NCI-H2107 treated with DMSO at 0.1 percent for 48 hours (cell line): ENCODE measurements around the gene ROR2.
"Not testable (repeated sequence)": the region's sequence is repeated elsewhere in the genome, so short reads cannot be mapped to it uniquely, and the experiment has no call there.

ENCODE experiments used
- DNase-seq: peaks from one replicate; lab custom pipeline; 2025; ENCODE audit not compliant: unreplicated experiment; lab: John Stamatoyannopoulos, UW

ROR2 gene

GRCh38 chr9:91924090-91924489 is 25.9 kb downstream of the ROR2 start:
- no peak for DNase-seq

- DNase-seq, result no peak
Observed at GRCh38 chr9:91923145-91923544, 26.9 kb downstream of the ROR2 start.

GRCh38 chr9:91921371-91921770 is 28.7 kb downstream of the ROR2 start:
- DNase-seq, result no peak

DNA sequence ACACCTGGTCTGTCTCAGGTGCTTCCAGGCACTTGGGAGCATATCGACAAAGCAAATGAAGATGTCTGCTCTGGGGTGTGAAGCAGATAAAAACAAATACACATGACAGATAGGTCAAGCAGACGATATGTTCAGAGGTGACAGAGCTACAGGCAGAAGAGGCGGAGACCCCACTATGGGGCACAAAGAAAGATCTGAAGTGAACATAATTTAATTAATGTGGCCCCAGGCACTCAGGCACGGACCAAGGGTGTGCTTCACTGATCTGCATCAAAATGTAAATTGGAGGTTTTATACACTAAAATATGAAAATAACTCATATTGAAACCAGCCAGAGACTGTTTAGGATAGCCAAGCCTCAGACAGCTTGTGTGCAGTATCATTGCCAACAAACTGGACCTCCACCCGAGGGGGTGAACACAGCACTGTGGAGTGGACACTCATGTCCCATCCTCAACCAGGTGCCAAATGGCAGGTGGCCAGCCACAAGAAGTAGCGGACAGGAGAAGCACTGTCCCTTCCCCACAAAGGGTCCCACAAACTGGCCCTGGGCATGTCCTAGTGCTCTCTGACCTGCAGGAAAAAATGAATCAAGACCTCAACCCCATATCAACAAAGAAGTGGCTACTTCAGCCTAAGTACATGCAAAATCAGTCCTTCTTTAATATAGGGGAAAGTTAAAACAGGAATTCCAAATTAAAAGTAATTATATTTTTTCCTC is 29.2 kb downstream of the ROR2 start:
- DNase-seq, result no peak

DNA sequence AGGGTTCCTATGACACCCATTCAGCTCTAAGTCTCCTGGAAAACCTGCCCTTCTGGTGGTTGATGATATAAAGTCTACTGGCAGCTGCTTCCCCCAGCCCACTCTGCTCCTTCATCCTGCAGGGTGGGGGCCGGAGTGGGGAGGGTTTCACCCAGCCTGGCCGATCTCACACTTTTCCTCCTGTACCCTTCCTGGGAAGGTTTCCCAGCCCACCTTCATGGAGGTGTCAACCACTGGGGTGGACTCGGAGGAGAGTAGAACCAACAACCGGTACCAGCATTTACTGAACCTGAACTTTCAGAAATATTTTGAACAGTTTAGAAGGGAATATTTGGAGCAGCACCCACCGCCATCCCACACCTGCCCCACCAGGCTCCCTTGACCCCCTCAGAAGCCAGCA is 30.4 kb downstream of the ROR2 start:
- DNase-seq, result no peak

GRCh38 chr9:91917436-91917835 is 32.6 kb downstream of the ROR2 start:
- no peak for DNase-seq

- DNase-seq, result no peak
Observed at GRCh38 chr9:91915524-91916263, 34.3 kb downstream of the ROR2 start.

- DNase-seq, result no peak
Observed at GRCh38 chr9:91914937-91915336, 35.1 kb downstream of the ROR2 start.

DNA sequence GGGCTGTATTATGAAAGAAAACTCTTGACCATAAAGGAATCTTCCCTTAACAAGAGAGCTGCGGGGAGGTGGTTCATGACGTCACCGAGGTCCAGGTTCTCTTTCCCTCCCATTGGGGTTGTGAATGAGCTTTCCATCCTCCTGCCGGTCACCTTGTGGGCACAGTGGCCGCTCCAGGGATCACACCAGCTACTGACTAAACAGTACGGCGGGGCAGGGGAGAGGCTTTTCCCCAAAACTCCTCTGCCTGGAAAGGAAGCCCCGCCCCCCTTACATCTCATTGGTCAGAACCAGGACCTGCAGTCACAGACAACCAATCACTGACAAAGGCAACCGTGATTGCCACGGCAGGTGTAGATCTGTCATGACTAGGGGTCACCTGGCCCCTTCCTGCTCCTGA is 35.6 kb downstream of the ROR2 start:
- no peak for DNase-seq

GRCh38 chr9:91913986-91914385 is 36.0 kb downstream of the ROR2 start:
- no peak for DNase-seq

DNA sequence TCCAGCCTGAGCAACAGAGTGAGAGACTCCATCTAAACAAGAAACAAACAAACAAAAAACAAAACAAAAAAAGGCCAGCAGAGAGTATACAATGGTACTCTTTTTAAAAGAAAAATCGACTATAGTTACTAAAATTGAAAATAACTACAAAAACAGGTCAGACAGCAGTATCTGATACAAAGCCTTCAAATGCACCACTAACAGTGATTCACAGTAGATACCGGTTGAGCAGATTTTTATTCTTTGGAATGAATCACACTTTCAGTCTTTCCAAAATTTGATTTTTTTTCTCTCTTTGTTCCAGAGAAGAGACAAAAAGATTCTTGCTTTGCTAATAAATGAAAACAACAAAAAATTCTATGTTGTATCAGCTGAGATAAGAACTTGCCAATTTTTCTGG is 36.9 kb downstream of the ROR2 start:
- DNase-seq, result no peak

GRCh38 chr9:91911657-91912056 is 38.4 kb downstream of the ROR2 start:
- no peak for DNase-seq

DNA sequence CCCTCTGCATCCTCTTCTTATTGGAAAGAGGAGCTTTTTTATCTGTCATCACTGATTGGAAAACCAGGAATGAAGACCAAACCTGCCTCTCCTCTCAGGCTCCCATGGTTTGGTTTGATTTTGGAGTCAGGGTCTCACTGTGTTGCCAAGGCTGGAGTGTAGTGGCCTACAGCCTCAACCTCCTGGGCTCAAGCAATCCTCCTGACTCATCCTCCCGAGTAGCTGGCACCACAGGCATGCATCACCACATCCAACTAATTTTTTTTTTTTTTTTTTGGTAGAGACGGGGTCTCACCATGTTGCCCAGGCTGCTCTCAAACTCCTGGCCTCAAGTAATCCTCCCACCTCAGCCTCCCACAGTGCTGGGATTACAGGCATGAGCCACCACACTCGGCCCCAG is 40.8 kb downstream of the ROR2 start:
- DNase-seq, result not testable (repeated sequence)

DNA sequence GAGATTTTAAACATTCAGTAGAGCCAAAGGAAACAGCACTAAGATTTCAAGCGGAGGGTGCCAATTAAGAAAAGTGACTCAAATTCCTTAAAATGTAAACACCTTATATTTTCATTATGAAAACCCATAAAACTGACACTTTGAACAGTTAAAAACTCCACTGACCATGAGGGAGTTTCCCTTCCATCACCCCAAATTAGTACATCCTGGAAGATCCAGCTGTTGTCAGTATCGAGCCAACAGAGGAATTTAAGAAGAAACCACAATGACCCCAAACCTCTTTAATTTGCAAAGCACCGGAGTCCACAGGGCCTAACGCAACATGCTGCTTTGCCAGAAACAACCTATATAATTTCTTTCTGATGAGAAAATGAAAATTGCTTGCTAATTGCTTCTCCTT is 41.3 kb downstream of the ROR2 start:
- no peak for DNase-seq

- no peak for DNase-seq
Observed at GRCh38 chr9:91908293-91908623, 41.8 kb downstream of the ROR2 start.

- DNase-seq, result no peak
Observed at GRCh38 chr9:91907484-91908292, 42.3 kb downstream of the ROR2 start.

DNA sequence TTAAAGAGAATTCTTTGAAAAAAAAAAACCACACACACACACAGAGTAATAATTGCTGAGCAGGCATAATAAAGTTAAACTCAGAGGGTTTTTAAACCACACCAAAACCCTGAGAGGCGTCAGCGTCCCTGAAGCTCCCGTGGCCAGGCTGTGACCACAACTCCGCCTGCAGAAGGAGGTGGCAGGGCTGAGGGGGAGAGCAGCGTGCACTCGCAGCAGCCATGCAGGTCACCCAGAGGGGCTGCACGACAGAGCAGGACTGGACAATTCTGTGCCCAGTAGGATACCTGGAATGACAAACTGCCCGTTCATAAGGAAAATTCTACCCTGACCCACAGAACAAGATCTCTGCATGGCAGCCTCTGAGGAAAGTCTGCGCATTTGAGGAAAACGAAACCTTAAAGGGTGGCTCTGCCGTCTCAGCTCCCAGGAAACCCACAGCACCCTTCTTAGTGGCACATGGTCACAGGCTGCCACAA is 44.0 kb downstream of the ROR2 start:
- no peak for DNase-seq

GRCh38 chr9:91905237-91905650 is 44.8 kb downstream of the ROR2 start:
- no peak for DNase-seq

DNA sequence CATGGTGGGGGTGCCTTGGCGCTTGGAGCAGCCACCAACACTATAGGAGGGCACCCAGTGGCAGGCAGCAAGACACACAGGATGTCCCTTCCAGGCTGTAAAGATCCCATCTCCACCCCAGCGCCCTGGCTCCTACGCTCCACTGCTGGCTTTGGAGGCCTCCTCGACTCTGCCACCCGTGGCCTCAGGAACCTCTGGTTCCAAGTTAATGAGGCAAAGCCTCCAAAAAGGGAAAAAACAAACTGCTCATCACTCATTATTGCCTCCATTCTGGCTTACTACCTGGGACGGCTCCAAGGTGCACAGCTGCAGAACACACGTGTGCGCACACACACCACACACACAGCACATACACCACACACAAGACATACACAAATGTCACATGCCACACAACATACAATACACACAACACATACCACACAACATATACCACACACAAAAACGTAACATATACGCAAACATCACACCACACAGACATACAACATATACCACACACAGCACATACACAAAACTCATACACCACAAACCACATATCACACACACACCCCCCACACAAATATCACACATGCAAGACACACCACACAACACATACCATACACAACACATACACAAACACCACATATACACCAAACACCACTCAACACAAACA is 45.3 kb downstream of the ROR2 start:
- DNase-seq, result no peak

- DNase-seq, result no peak
Observed at GRCh38 chr9:91903126-91903911, 46.7 kb downstream of the ROR2 start.
